ENCODE measurements around the gene SH3PXD2A.

Gene SH3PXD2A

GRCh38 chr10:103840740-103841070 is 14.7 kb downstream of the SH3PXD2A start:
- Histone ChIP-seq H3K4me2 (no peak overlapping the region), H3K9ac (no peak overlapping the region), H3K4me1 (ENCODE audit: low read depth, poor library complexity, severe bottlenecking) (no peaks in the 10 kb centered on the region), H3K27me3 (ENCODE audit: insufficient read depth, low read depth) (no peaks in the 10 kb centered on the region), H3K79me2 (ENCODE audit: insufficient read depth, low read depth) (no peaks in the 10 kb centered on the region), H3K36me3 (ENCODE audit: insufficient read depth) (no peaks in the 10 kb centered on the region), H3K4me3 (IDR thresholded peaks at IDR 0.05; ENCODE audit: insufficient read depth, low read depth, low read length) (no peak overlapping the region), H2AFZ (ENCODE audit: low read depth) (no peak overlapping the region), H4K20me1 (ENCODE audit: insufficient read depth) (no peaks in the 10 kb centered on the region), H3K27ac (no peak overlapping the region)
- TF ChIP-seq CTCF (conservative IDR thresholded peaks at IDR 0.05; ENCODE audit: low read depth, low read length) = no peak

GRCh38 chr10:103839872-103840739 is 15.3 kb downstream of the SH3PXD2A start:
- no peak overlapping the region for H3K9ac ChIP-seq

GRCh38 chr10:103839519-103839871 is 15.9 kb downstream of the SH3PXD2A start:
- no peak overlapping the region for H3K4me3 ChIP-seq (IDR thresholded peaks at IDR 0.05; ENCODE audit: insufficient read depth, low read depth, low read length)
- H3K9ac ChIP-seq = no peak overlapping the region
- H3K4me1 ChIP-seq (ENCODE audit: low read depth, poor library complexity, severe bottlenecking) = no peaks in the 10 kb centered on the region
- H3K79me2 ChIP-seq (ENCODE audit: insufficient read depth, low read depth) = no peaks in the 10 kb centered on the region
- H3K4me2 ChIP-seq = no peak overlapping the region
- no peaks in the 10 kb centered on the region for H3K27me3 ChIP-seq (ENCODE audit: insufficient read depth, low read depth)
- H3K27ac ChIP-seq = no peak overlapping the region
- no peak for TF ChIP-seq CTCF (conservative IDR thresholded peaks at IDR 0.05; ENCODE audit: low read depth, low read length)
- H4K20me1 ChIP-seq (ENCODE audit: insufficient read depth) = no peaks in the 10 kb centered on the region
- H2AFZ ChIP-seq (ENCODE audit: low read depth) = no peak overlapping the region
- no peaks in the 10 kb centered on the region for H3K36me3 ChIP-seq (ENCODE audit: insufficient read depth)

More at GRCh38 chr10:103839872-103840739, 15.3 kb downstream of the SH3PXD2A start:
- no peaks in the 10 kb centered on the region for H3K27me3 ChIP-seq (ENCODE audit: insufficient read depth, low read depth)
- H2AFZ ChIP-seq (ENCODE audit: low read depth) = no peak overlapping the region
- H4K20me1 ChIP-seq (ENCODE audit: insufficient read depth) = no peaks in the 10 kb centered on the region
- H3K4me2 ChIP-seq = no peak overlapping the region
- H3K4me1 ChIP-seq (ENCODE audit: low read depth, poor library complexity, severe bottlenecking) = no peaks in the 10 kb centered on the region
- H3K79me2 ChIP-seq (ENCODE audit: insufficient read depth, low read depth) = no peaks in the 10 kb centered on the region
- no peak overlapping the region for H3K27ac ChIP-seq
- no peak overlapping the region for H3K4me3 ChIP-seq (IDR thresholded peaks at IDR 0.05; ENCODE audit: insufficient read depth, low read depth, low read length)
- TF ChIP-seq CTCF (conservative IDR thresholded peaks at IDR 0.05; ENCODE audit: low read depth, low read length) = no peak
- no peaks in the 10 kb centered on the region for H3K36me3 ChIP-seq (ENCODE audit: insufficient read depth)

GRCh38 chr10:103838862-103839518 is 16.4 kb downstream of the SH3PXD2A start:
- no peaks in the 10 kb centered on the region for H3K4me1 ChIP-seq (ENCODE audit: low read depth, poor library complexity, severe bottlenecking)
- H3K27me3 ChIP-seq (ENCODE audit: insufficient read depth, low read depth) = no peaks in the 10 kb centered on the region
- no peaks in the 10 kb centered on the region for H3K36me3 ChIP-seq (ENCODE audit: insufficient read depth)
- no peak overlapping the region for H3K4me2 ChIP-seq
- no peak overlapping the region for H2AFZ ChIP-seq (ENCODE audit: low read depth)
- no peak overlapping the region for H3K27ac ChIP-seq
- no peaks in the 10 kb centered on the region for H4K20me1 ChIP-seq (ENCODE audit: insufficient read depth)
- TF ChIP-seq CTCF (conservative IDR thresholded peaks at IDR 0.05; ENCODE audit: low read depth, low read length) = no peak
- no peaks in the 10 kb centered on the region for H3K79me2 ChIP-seq (ENCODE audit: insufficient read depth, low read depth)
- H3K9ac ChIP-seq = no peak overlapping the region
- H3K4me3 ChIP-seq (IDR thresholded peaks at IDR 0.05; ENCODE audit: insufficient read depth, low read depth, low read length) = no peak overlapping the region

Measured in KMS-11 (cell line).